K562 (cell line): ENCODE measurements around the gene SLC1A4. TPM values are rescaled to one million over a fixed set of nuclear protein-coding genes. Genes with fewer than 3 reads are reported as not detected.

ENCODE experiments used
- CSDE1 ChIP-seq, 2 experiments: fragments of 450-650 bp; IDR thresholded peaks; 2 replicates each; pipeline ENCODE4 v1.6.1; 2016; ENCODE audit warnings: mild to moderate bottlenecking in 1 of 2
- MEF2D ChIP-seq: conservative IDR thresholded peaks from 2 replicates; pipeline ENCODE4 v1.6.1; 2016; ENCODE audit warnings: low read depth, missing genetic modification characterization, missing compliant biosample characterization
- PBX2 ChIP-seq, 2 experiments: IDR thresholded peaks in 1 of 2; conservative IDR thresholded peaks in 1 of 2; 2 replicates each; pipeline ENCODE4 v1.6.1; 2016; ENCODE audit warnings: low read depth in 2 of 2, mild to moderate bottlenecking in 1 of 2, missing compliant biosample characterization in 1 of 2, missing genetic modification characterization in 1 of 2, moderate library complexity in 1 of 2
- PRDM10 ChIP-seq: fragments of 450-650 bp; IDR thresholded peaks from 2 replicates; pipeline ENCODE4 v1.6.1; 2018; ENCODE audit not compliant: partially characterized antibody
- RREB1 ChIP-seq: fragments of 250-450 bp; sonication (Bioruptor Pico); IDR thresholded peaks from 2 replicates; pipeline ENCODE4 v1.4.0; 2020
- ZBTB11 ChIP-seq, 3 experiments: fragments of 200-800 bp in 1 of 3; fragments of 250-450 bp in 1 of 3; fragments of 450-650 bp in 1 of 3; sonication (Bioruptor Pico) in 1 of 3; sonication (Bioruptor generic) in 1 of 3; formaldehyde crosslinking in 1 of 3; IDR thresholded peaks; 2 replicates each; pipeline versions ENCODE4 v1.6.1 to v1.8.0; 2016 to 2022; ENCODE audit warnings: mild to moderate bottlenecking in 2 of 3, missing genetic modification characterization in 2 of 3, missing compliant biosample characterization in 1 of 3, moderate library complexity in 1 of 3
- ZNF124 ChIP-seq: sonication (generic); formaldehyde crosslinking; IDR thresholded peaks from 2 replicates; pipeline ENCODE4 v1.8.1; 2022; ENCODE audit warnings: missing genetic modification reagents
- ZNF143 ChIP-seq: sonication (generic); formaldehyde crosslinking; IDR thresholded peaks from 2 replicates; pipeline ENCODE4 v1.9.0; 2022; ENCODE audit warnings: mild to moderate bottlenecking, missing genetic modification reagents
- polyA plus RNA-seq, 8 experiments: library from polyadenylated mRNA; depleted of rRNA in 4 of 8; stranded (reverse) in 5 of 8; unstranded in 3 of 8; fragments of >200 nt; fragmentation: Nextera tagmentation in 2 of 8; fragmentation: Illumina TruSeq in 1 of 8; extraction: Ambion mirVana in 2 of 8; extraction: Trizol in 1 of 8; gene quantifications; 2 replicates each; pipeline versions ENCODE4 v1.2.1 to v1.2.3, GENCODE V29; 2011 to 2014; ENCODE audit warnings: inconsistent platforms in 1 of 8, missing spikeins in 1 of 8
- total RNA-seq, 7 experiments: library from RNA; depleted of rRNA in 6 of 7; stranded (reverse); fragments of >200 nt in 6 of 7; fragmentation: Illumina TruSeq in 2 of 7; extraction: Trizol in 2 of 7; gene quantifications; 2 replicates each; pipeline versions ENCODE4 v1.2.1 to v1.2.3, GENCODE V29; 2011 to 2021; ENCODE audit warnings: low replicate concordance in 1 of 7

The SLC1A4 gene
- total and polyA plus RNA-seq, 9 of the 15 experiments (the other 6 are each of a cell fraction or from before 2014, with no cell fraction given), result 4.4 to 24.0 (median 10.9) TPM

- peak; percentile 91 for TF ChIP-seq RREB1 (CRISPR knock-in tag)
- TF ChIP-seq MEF2D, result no peak
- 0 out of 6 replicates have a peak, but pooled peaks of 1 of the 3 experiments have one; percentile 54 for TF ChIP-seq ZBTB11 (CRISPR knock-in tag; IDR thresholded peaks at IDR 0.05)
- no peak for TF ChIP-seq CSDE1 (IDR thresholded peaks at IDR 0.05)
- TF ChIP-seq ZNF124 (CRISPR knock-in tag), result no peak
- TF ChIP-seq PRDM10, result no peak
- no peak for TF ChIP-seq ZNF143
- TF ChIP-seq PBX2 (CRISPR knock-in tag; IDR thresholded peaks at IDR 0.05; ENCODE audit: low read depth), result no peak
- no peak for TF ChIP-seq PBX2 (tag; conservative IDR thresholded peaks at IDR 0.05; ENCODE audit: low read depth)
Measured at GRCh38 chr2:65056215-65057053, 67.2 kb downstream of the SLC1A4 start, which contains the start of gene CEP68 (continued).
